ENCODE results near the gene CLDN9.

GRCh38 chr16:3025032-3026002, 12.6 kb downstream of the CLDN9 start:
- TF ChIP-seq, protein P1, sequence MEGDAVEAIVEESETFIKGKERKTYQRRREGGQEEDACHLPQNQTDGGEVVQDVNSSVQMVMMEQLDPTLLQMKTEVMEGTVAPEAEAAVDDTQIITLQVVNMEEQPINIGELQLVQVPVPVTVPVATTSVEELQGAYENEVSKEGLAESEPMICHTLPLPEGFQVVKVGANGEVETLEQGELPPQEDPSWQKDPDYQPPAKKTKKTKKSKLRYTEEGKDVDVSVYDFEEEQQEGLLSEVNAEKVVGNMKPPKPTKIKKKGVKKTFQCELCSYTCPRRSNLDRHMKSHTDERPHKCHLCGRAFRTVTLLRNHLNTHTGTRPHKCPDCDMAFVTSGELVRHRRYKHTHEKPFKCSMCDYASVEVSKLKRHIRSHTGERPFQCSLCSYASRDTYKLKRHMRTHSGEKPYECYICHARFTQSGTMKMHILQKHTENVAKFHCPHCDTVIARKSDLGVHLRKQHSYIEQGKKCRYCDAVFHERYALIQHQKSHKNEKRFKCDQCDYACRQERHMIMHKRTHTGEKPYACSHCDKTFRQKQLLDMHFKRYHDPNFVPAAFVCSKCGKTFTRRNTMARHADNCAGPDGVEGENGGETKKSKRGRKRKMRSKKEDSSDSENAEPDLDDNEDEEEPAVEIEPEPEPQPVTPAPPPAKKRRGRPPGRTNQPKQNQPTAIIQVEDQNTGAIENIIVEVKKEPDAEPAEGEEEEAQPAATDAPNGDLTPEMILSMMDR (IDR thresholded peaks at IDR 0.05) = no peak
- TF ChIP-seq POLR2A (IDR thresholded peaks at IDR 0.05) = no peak
